GM12878 (cell line): ENCODE data around the gene RETREG1.

Experiments
- PAX5 ChIP-seq: IDR thresholded peaks from 2 replicates; pipeline ENCODE4 v1.6.1; 2011; ENCODE audit warnings: low read depth, low read length, borderline replicate concordance
- RAD21 ChIP-seq: IDR thresholded peaks from 2 replicates; pipeline ENCODE4 v1.6.1; 2011; ENCODE audit warnings: mild to moderate bottlenecking, low read depth, low read length, moderate library complexity; ENCODE audit not compliant: insufficient read depth
- TAF1 ChIP-seq: IDR thresholded peaks from 2 replicates; pipeline ENCODE4 v1.6.1; 2011; ENCODE audit warnings: mild to moderate bottlenecking, low read depth, low read length, borderline replicate concordance

DNA sequence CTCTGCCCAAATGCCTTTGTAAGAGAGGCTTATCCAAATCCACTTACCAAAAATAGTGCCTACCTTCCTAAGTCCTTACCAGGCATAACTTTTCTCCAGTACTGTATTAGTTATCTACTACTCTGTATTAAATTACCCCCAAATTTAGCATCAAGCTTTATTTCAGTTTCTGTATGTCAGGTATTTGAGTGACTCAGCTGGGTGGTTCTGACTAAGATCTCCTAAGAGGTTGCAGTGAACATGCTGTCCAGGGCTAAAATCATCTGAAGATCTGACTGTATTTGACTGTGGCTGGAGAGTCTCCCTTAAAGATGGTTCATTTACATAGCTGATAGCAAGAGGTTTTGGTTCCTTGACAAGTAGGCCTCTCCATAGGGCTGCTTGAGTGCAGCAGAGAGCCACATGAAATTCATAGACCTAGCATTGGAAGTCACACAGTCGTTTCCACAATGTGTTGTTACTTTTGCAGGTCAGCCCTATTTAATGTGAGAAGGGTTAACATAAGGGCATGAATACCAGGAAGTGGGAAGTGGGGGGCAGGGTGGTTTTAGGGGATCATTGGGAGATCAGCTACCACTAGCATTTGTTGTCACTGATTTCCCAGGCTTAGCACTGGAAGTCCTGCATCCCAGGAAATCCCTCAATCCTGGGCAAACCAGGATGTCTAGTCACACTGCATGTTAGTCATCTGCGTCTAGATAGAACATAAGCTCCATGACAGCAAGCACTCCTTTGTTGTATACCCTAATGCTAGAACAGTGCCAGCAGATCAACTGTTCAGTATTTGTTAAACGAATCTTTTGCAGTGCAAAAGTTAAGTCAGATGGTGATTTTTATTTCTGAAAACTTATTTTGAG, 149.2 kb downstream of the RETREG1 start:
- TF ChIP-seq PAX5 (no peak), TAF1 (no peak), RAD21 (no peak)
